Measurements from ENCODE around the gene IP6K1.

DNA sequence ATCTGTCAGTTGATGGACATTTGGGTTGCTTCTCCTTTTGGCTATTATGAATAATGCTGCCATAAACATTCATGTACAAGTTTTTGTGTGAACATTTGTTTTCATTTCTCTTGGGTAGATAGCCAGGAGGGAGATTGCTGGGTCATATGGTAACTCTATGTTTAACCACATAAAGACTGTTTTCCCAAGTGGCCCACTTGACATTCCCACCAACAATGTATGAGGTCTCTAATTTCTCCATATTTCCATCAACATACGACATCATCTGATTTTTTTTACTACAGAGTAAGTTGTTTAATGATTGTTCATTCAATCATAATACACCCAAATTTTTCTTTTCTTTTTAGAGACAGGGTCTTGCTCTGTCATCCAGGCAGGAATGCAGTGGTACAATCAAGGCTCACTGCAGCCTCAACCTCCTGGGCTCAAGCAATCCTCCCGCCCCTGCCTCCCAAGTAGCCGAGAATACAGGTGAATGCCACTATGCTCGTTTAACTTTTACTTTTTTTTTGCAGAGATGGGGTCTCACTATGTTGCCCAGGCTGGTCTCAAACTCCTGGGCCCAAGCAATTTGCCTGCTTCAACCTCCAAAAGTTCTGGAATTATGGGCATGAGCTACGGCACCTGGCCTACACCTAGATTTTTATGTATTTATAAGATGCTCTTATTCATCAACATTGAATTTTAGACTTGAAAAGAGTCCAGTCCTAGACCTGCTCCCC is 6.8 kb downstream of the IP6K1 start:
- TF ChIP-seq, protein P1, sequence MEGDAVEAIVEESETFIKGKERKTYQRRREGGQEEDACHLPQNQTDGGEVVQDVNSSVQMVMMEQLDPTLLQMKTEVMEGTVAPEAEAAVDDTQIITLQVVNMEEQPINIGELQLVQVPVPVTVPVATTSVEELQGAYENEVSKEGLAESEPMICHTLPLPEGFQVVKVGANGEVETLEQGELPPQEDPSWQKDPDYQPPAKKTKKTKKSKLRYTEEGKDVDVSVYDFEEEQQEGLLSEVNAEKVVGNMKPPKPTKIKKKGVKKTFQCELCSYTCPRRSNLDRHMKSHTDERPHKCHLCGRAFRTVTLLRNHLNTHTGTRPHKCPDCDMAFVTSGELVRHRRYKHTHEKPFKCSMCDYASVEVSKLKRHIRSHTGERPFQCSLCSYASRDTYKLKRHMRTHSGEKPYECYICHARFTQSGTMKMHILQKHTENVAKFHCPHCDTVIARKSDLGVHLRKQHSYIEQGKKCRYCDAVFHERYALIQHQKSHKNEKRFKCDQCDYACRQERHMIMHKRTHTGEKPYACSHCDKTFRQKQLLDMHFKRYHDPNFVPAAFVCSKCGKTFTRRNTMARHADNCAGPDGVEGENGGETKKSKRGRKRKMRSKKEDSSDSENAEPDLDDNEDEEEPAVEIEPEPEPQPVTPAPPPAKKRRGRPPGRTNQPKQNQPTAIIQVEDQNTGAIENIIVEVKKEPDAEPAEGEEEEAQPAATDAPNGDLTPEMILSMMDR (IDR thresholded peaks at IDR 0.05): no peak
- TF ChIP-seq POLR2A (IDR thresholded peaks at IDR 0.05): no peak
